ENCODE results near the gene JMJD8. TPM values are rescaled to one million over a fixed set of nuclear protein-coding genes. Genes with fewer than 3 reads are reported as not detected.

The JMJD8 gene
- total RNA-seq, 1 donor from 2014 or later = 62.9 TPM

DNA sequence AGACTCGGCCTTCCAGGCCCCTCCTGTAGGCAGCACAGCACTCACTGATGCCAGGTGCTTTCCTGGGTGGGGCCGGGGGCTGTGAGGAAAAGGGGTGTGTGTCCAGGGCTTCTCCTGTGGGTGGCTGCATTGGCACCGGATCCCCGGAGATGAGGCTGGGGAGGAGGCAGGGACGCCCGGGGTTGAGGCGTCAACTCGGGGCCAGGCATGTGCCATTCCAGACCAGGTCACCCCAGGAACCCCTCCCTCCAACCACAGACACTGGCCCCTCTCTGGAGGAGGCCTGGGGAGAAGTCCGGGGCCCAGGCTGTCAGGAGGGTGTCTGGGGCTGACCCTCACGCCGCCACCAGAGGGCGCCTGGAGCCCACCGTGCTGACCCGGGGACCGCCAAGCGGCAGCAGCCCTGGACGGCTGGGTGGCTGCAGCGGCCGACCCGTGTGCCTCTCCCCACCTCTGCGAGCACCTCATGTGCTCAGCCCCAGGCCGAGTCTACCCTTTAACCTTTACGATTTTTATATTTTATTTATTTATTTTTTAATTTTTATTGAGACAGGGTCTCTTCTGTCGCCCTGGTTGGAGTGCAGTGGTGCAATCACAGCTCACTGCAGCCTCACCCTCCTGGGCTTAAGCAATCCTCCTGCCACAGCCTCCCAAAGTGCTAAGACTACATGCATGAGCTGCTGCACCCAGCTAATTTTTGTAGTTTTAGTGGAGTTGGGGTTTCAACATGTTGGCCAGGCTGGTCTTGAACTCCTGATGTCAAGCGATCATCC, 27.6 kb upstream of the JMJD8 start:
- peaks cover 19% of the 10 kb centered on the region for H3K4me1 ChIP-seq

DNA sequence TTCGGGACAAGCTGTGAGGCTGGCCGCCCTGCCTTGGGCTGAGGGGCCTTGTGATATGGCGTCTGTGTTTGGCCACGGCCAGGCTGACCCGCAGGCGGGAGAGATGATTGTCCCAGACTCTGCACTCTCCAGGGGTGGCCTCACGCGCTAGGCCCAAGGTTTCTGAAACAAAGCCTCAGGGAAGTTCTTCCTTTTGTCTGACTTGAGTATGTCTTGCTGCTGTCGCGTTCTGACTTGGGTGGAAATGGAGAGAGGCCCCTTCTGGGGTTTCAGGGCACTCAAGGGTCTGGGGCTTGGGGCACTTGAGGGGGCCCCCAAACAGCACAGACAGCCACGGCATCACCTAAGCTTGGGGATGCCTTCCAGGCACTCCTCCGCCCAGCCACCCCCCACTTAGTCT, 26.9 kb upstream of the JMJD8 start:
- Histone ChIP-seq H3K36me3 (no peaks in the 10 kb centered on the region), H3K27ac (no peak overlapping the region), H3K4me1 (peaks cover 20% of the 10 kb centered on the region), H3K9me3 (no peaks in the 10 kb centered on the region), H3K27me3 (peaks cover 8% of the 10 kb centered on the region), H3K4me3 (no peak overlapping the region)
- intact Hi-C loops (cut with DNase I) = loop anchor here (10.0 kb wide), 1 partner anchor 344 kb away; no protein-coding TSS in a partner anchor
- TF ChIP-seq, protein P1, sequence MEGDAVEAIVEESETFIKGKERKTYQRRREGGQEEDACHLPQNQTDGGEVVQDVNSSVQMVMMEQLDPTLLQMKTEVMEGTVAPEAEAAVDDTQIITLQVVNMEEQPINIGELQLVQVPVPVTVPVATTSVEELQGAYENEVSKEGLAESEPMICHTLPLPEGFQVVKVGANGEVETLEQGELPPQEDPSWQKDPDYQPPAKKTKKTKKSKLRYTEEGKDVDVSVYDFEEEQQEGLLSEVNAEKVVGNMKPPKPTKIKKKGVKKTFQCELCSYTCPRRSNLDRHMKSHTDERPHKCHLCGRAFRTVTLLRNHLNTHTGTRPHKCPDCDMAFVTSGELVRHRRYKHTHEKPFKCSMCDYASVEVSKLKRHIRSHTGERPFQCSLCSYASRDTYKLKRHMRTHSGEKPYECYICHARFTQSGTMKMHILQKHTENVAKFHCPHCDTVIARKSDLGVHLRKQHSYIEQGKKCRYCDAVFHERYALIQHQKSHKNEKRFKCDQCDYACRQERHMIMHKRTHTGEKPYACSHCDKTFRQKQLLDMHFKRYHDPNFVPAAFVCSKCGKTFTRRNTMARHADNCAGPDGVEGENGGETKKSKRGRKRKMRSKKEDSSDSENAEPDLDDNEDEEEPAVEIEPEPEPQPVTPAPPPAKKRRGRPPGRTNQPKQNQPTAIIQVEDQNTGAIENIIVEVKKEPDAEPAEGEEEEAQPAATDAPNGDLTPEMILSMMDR (IDR thresholded peaks at IDR 0.05) = no peak
- no peak for TF ChIP-seq POLR2A (IDR thresholded peaks at IDR 0.05)
- TF ChIP-seq POLR2AphosphoS5 (IDR thresholded peaks at IDR 0.05; ENCODE audit: insufficient read depth in 1 of 2, low read depth in 1 of 2) = no peak
- DNase-seq (ENCODE audit: extremely low spot score in 2 of 2) = no peak

More for the DNA sequence above, 27.6 kb upstream of the JMJD8 start:
- H3K27ac ChIP-seq = no peak overlapping the region
- intact Hi-C loops (cut with DNase I) = loop anchor here (10.0 kb wide), 1 partner anchor 343 kb away; no protein-coding TSS in a partner anchor
- DNase-seq (ENCODE audit: extremely low spot score in 2 of 2) = no peak
- H3K9me3 ChIP-seq = no peaks in the 10 kb centered on the region
- no peaks in the 10 kb centered on the region for H3K36me3 ChIP-seq
- no peak overlapping the region for H3K4me3 ChIP-seq
- no peak for TF ChIP-seq POLR2A (IDR thresholded peaks at IDR 0.05)
- TF ChIP-seq, protein P1 (IDR thresholded peaks at IDR 0.05) = peak; percentile 82 to 93 (median 85)
- peaks cover 3% of the 10 kb centered on the region for H3K27me3 ChIP-seq

- TF ChIP-seq POLR2AphosphoS5 (IDR thresholded peaks at IDR 0.05; ENCODE audit: insufficient read depth in 1 of 2, low read depth in 1 of 2) (no peak), POLR2A (IDR thresholded peaks at IDR 0.05) (no peak)
- TF ChIP-seq, protein P1 (IDR thresholded peaks at IDR 0.05) = no peak
- Histone ChIP-seq H3K36me3 (no peaks in the 10 kb centered on the region), H3K4me1 (peaks cover 18% of the 10 kb centered on the region), H3K27ac (no peak overlapping the region), H3K27me3 (peaks cover 9% of the 10 kb centered on the region), H3K4me3 (no peak overlapping the region), H3K9me3 (no peaks in the 10 kb centered on the region)
- DNase-seq (ENCODE audit: extremely low spot score in 2 of 2) = no peak
- intact Hi-C loops (cut with DNase I) = loop anchor here (10.0 kb wide), 1 partner anchor 344 kb away; no protein-coding TSS in a partner anchor
These were observed 26.5 kb upstream of the JMJD8 start for GRCh38 chr16:710500-711075.

DNA sequence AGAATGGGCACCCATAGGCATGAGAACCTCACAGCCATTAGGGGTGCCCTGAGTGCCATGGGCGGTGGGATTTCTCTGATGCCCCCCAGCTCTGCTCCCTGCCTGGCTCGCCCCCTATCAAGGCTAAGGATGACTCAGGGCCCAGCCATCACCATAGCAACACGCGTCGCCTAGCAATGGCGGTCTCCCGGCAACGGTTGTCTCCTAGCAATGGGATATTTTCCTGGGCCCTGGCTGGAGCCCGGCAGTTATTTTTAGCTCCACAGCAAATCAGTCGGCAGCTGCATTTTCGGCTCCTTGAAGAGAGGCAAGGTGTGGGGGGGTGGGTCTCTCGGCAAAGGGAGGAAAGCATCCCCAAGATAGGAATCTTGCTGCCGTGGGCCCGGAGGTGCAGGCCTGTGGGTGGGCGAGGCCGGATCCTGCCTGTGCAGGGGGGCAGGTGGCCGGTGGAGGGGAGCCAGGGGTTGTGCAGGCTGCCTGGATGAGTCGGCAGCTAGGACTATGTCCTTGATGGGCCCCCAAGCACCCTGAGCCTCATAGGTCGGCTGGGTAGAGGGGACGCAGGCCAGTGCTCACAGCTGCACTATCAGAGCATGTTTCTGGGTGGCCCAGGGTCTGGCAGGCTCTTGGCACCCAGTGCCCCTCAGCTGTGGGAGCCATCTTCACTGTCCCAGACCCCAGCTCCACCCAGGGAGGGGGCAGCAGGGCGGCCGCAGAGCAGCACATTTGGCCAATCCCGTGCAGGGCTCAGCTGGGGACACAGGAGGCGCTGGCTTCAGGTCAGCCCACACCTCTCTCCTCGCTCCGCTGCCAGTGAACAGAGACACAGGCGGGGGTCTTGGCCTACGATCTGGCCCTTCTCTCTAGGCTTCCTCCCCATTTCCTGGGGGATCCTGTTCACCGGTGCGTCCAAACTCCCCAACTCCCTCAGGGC, 25.7 kb upstream of the JMJD8 start:
- no peaks in the 10 kb centered on the region for H3K9me3 ChIP-seq
- intact Hi-C loops (cut with DNase I) = loop anchor here (10.0 kb wide), 1 partner anchor 345 kb away; no protein-coding TSS in a partner anchor
- no peak overlapping the region for H3K4me3 ChIP-seq
- no peak for DNase-seq (ENCODE audit: extremely low spot score in 2 of 2)
- TF ChIP-seq POLR2AphosphoS5 (IDR thresholded peaks at IDR 0.05; ENCODE audit: insufficient read depth in 1 of 2, low read depth in 1 of 2) (no peak), POLR2A (IDR thresholded peaks at IDR 0.05) (no peak)
- TF ChIP-seq, protein P1 (IDR thresholded peaks at IDR 0.05) = no peak
- H3K27me3 ChIP-seq = peaks cover 13% of the 10 kb centered on the region
- no peaks in the 10 kb centered on the region for H3K36me3 ChIP-seq
- H3K27ac ChIP-seq = no peak overlapping the region
- H3K4me1 ChIP-seq = peaks cover 18% of the 10 kb centered on the region

All from vagina (tissue), 2 donors.